Activated naive CD8-positive, alpha-beta T cell treated with anti-CD3 and anti-CD28 coated beads, Interleukin-2, amount 10 ng/mL, durations not matched to agents 7 days and 5 days (primary cell): Measurements from ENCODE around the gene C10orf143. TPM values are rescaled to one million over a fixed set of nuclear protein-coding genes. Genes with fewer than 3 reads are reported as not detected.
"Not testable (repeated sequence)": the region's sequence is repeated elsewhere in the genome, so short reads cannot be mapped to it uniquely, and the experiment has no call there.

ENCODE experiments used
- ATAC-seq: fragments of 150-1000 bp; cut with Tn5 transposase; one replicate; pipeline ENCODE4 v1.10.0; 2021; ENCODE audit warnings: low read depth, moderate library complexity
- POLR2A ChIA-PET: fragments of 350-600 bp; sonication (Branson Sonifier 250); formaldehyde crosslinking; loops from one replicate; lab custom pipeline; 2021; ENCODE audit warnings: antibody characterized with exemption; lab: Charles Lee
- DNase-seq: peaks from one replicate; pipeline ENCODE4 v3.0.0; 2021
- H3K27ac Mint-ChIP-seq: one replicate; pipeline ENCODE4 v1.8.0; 2022; ENCODE audit warnings: mild to moderate bottlenecking, mixed read lengths
- H3K27me3 Mint-ChIP-seq: one replicate; pipeline ENCODE4 v1.8.0; 2022; ENCODE audit warnings: mild to moderate bottlenecking, moderate library complexity, mixed read lengths
- H3K36me3 Mint-ChIP-seq: one replicate; pipeline ENCODE4 v1.8.0; 2021; ENCODE audit warnings: mild to moderate bottlenecking, mixed read lengths
- H3K4me1 Mint-ChIP-seq: one replicate; pipeline ENCODE4 v1.8.0; 2021; ENCODE audit warnings: mixed read lengths
- H3K4me3 Mint-ChIP-seq: one replicate; pipeline ENCODE4 v1.8.0; 2022; ENCODE audit warnings: mild to moderate bottlenecking, moderate library complexity, mixed read lengths
- H3K9me3 Mint-ChIP-seq: one replicate; pipeline ENCODE4 v1.8.0; 2021; ENCODE audit warnings: mixed read lengths
- total RNA-seq, 2 experiments: library from RNA; stranded (reverse); gene quantifications; one replicate each; pipeline ENCODE4 v1.2.3, GENCODE V29; 2021

Gene C10orf143
- total RNA-seq, 2 experiments from 2014 or later = 6.0 to 6.6 TPM

GRCh38 chr10:130135676-130136225 is 25.1 kb upstream of the C10orf143 start:
- Mint-ChIP-seq H3K9me3 (no peaks in the 10 kb centered on the region), H3K27me3 (peaks cover 15% of the 10 kb centered on the region), H3K36me3 (peaks cover 3% of the 10 kb centered on the region), H3K27ac (peak overlapping the region; percentile 81), H3K4me1 (peaks cover 27% of the 10 kb centered on the region), H3K4me3 (peak overlapping the region; percentile 93)
- ATAC-seq = peak; percentile 2
- DNase-seq = no peak
- POLR2A ChIA-PET = interaction anchor here (1.0 to 5.4 kb wide), 4 partner anchors 8 to 668 kb away, joined by 3 to 104 read pairs (median 4); partner anchors contain the start of genes C10orf143 and MGMT

GRCh38 chr10:130128922-130129321 is 18.3 kb upstream of the C10orf143 start:
- POLR2A ChIA-PET = interaction anchor here (1.9 to 3.3 kb wide), 3 partner anchors 18 to 157 kb away, joined by 4 to 23 read pairs (median 12); partner anchors contain the start of gene C10orf143
- Mint-ChIP-seq H3K27ac (no peak overlapping the region), H3K4me1 (peaks cover 8% of the 10 kb centered on the region), H3K27me3 (peaks cover 51% of the 10 kb centered on the region), H3K4me3 (no peak overlapping the region), H3K9me3 (no peaks in the 10 kb centered on the region), H3K36me3 (no peaks in the 10 kb centered on the region)
- no peak for DNase-seq
- no peak for ATAC-seq

- no peaks in the 10 kb centered on the region for H3K9me3 Mint-ChIP-seq
- H3K4me1 Mint-ChIP-seq = peaks cover 8% of the 10 kb centered on the region
- H3K36me3 Mint-ChIP-seq = no peaks in the 10 kb centered on the region
- DNase-seq = no peak
- no peak overlapping the region for H3K27ac Mint-ChIP-seq
- peaks cover 51% of the 10 kb centered on the region for H3K27me3 Mint-ChIP-seq
- no peak for ATAC-seq
- no peak overlapping the region for H3K4me3 Mint-ChIP-seq
- POLR2A ChIA-PET = interaction anchor here (1.9 to 3.2 kb wide), 2 partner anchors 17 to 156 kb away, joined by 4 to 23 read pairs; partner anchors contain the start of gene C10orf143
These were observed 17.6 kb upstream of the C10orf143 start for GRCh38 chr10:130128062-130128781.

- Mint-ChIP-seq H3K27me3 (peaks cover 50% of the 10 kb centered on the region), H3K9me3 (no peaks in the 10 kb centered on the region), H3K36me3 (no peaks in the 10 kb centered on the region), H3K4me1 (peaks cover 8% of the 10 kb centered on the region), H3K4me3 (no peak overlapping the region), H3K27ac (no peak overlapping the region)
- no peak for DNase-seq
- ATAC-seq = peak; percentile 78
- POLR2A ChIA-PET = interaction anchor here (0.7 to 3.2 kb wide), 3 partner anchors 9 to 156 kb away, joined by 3 to 23 read pairs (median 4); partner anchors contain the start of genes C10orf143 and GLRX3
These were observed 16.9 kb upstream of the C10orf143 start for GRCh38 chr10:130127364-130128061.

- POLR2A ChIA-PET = interaction anchor here (1.1 kb wide), 1 partner anchor 11 kb away, joined by 5 read pairs; the partner anchor contains the start of gene C10orf143
- Mint-ChIP-seq H3K4me3 (no peak overlapping the region), H3K27ac (no peak overlapping the region), H3K4me1 (no peaks in the 10 kb centered on the region), H3K27me3 (peaks cover 24% of the 10 kb centered on the region), H3K9me3 (peaks cover 1% of the 10 kb centered on the region), H3K36me3 (no peaks in the 10 kb centered on the region)
- DNase-seq = no peak
- no peak for ATAC-seq
These were observed 11.0 kb upstream of the C10orf143 start for GRCh38 chr10:130121486-130122079.

- POLR2A ChIA-PET, H3K9me3 Mint-ChIP-seq: not testable (repeated sequence)
These were observed 6.9 kb upstream of the C10orf143 start for GRCh38 chr10:130117535-130117934.

GRCh38 chr10:130116942-130117341 is 6.3 kb upstream of the C10orf143 start:
- H3K27me3 Mint-ChIP-seq, H3K4me1 Mint-ChIP-seq, H3K9me3 Mint-ChIP-seq, H3K27ac Mint-ChIP-seq, H3K4me3 Mint-ChIP-seq, POLR2A ChIA-PET, ATAC-seq, DNase-seq, H3K36me3 Mint-ChIP-seq: not testable (repeated sequence)

More at GRCh38 chr10:130117535-130117934, 6.9 kb upstream of the C10orf143 start:
- DNase-seq, H3K36me3 Mint-ChIP-seq, H3K4me3 Mint-ChIP-seq, ATAC-seq, H3K27ac Mint-ChIP-seq, H3K27me3 Mint-ChIP-seq, H3K4me1 Mint-ChIP-seq: not testable (repeated sequence)

GRCh38 chr10:130112821-130113220 is 2.2 kb upstream of the C10orf143 start:
- POLR2A ChIA-PET = interaction anchor here (1.0 kb wide), 1 partner anchor 38 kb away, joined by 4 read pairs; no protein-coding TSS in a partner anchor
- peaks cover 3% of the 10 kb centered on the region for H3K9me3 Mint-ChIP-seq
- H3K4me1 Mint-ChIP-seq = peaks cover 21% of the 10 kb centered on the region
- no peaks in the 10 kb centered on the region for H3K27me3 Mint-ChIP-seq
- no peak for ATAC-seq
- no peak for DNase-seq
- H3K36me3 Mint-ChIP-seq = peaks cover 7% of the 10 kb centered on the region
- peak overlapping the region; percentile 30 for H3K4me3 Mint-ChIP-seq
- no peak overlapping the region for H3K27ac Mint-ChIP-seq

- no peaks in the 10 kb centered on the region for H3K27me3 Mint-ChIP-seq
- peak overlapping the region; percentile 96 for H3K27ac Mint-ChIP-seq
- peak overlapping the region; percentile 84 for H3K4me3 Mint-ChIP-seq
- no peak for DNase-seq
- ATAC-seq = no peak
- POLR2A ChIA-PET = interaction anchor here (1.2 to 3.2 kb wide), 8 partner anchors 10 to 60 kb away, joined by 3 to 104 read pairs (median 8); partner anchors contain the start of gene GLRX3
- H3K36me3 Mint-ChIP-seq = peaks cover 7% of the 10 kb centered on the region
- H3K9me3 Mint-ChIP-seq = peaks cover 3% of the 10 kb centered on the region
- peaks cover 24% of the 10 kb centered on the region for H3K4me1 Mint-ChIP-seq
These were observed 1.2 kb upstream of the C10orf143 start for GRCh38 chr10:130111852-130112180.

- Mint-ChIP-seq H3K36me3 (peaks cover 6% of the 10 kb centered on the region), H3K9me3 (peaks cover 2% of the 10 kb centered on the region), H3K27ac (peak overlapping the region; percentile 96), H3K4me3 (peak overlapping the region; percentile 84), H3K27me3 (no peaks in the 10 kb centered on the region), H3K4me1 (peaks cover 24% of the 10 kb centered on the region)
- POLR2A ChIA-PET = interaction anchor here (1.2 to 3.2 kb wide), 11 partner anchors 11 to 644 kb away, joined by 3 to 104 read pairs (median 6); partner anchors contain the start of genes GLRX3 and MGMT
- DNase-seq = peak; percentile 90
- ATAC-seq = peak; percentile 82
These were observed 652 bp upstream of the C10orf143 start for GRCh38 chr10:130111113-130111851.

GRCh38 chr10:130109796-130110245 is 809 bp downstream of the C10orf143 start:
- peaks cover 24% of the 10 kb centered on the region for H3K4me1 Mint-ChIP-seq
- peak overlapping the region; percentile 84 for H3K4me3 Mint-ChIP-seq

More at GRCh38 chr10:130109796-130110245, 809 bp downstream of the C10orf143 start:
- H3K9me3 Mint-ChIP-seq = no peaks in the 10 kb centered on the region
- ATAC-seq (no peak), DNase-seq (peak; percentile 62)
- peaks cover 6% of the 10 kb centered on the region for H3K36me3 Mint-ChIP-seq
- H3K27me3 Mint-ChIP-seq = no peaks in the 10 kb centered on the region
- H3K27ac Mint-ChIP-seq = peak overlapping the region; percentile 96
- POLR2A ChIA-PET = interaction anchor here (0.6 to 3.2 kb wide), 13 partner anchors 12 to 1078 kb away, joined by 3 to 104 read pairs (median 4); partner anchors contain the start of genes GLRX3 and MGMT
